Measurements from ENCODE around the gene PDCD1. TPM values are rescaled to one million over a fixed set of nuclear protein-coding genes. Genes with fewer than 3 reads are reported as not detected.

Gene PDCD1
- total and polyA plus RNA-seq, 10 of the 15 experiments (the other 5 are each of a cell fraction or from before 2014, with no cell fraction given), result 0.62 to 6.4 (median 2.9) TPM; not detected in 2

- ATAC-seq (no peak), DNase-seq (ENCODE audit: low read depth, low spot score) (no peak), FAIRE-seq (no peak)
- Histone ChIP-seq H3K79me2 (ENCODE audit: control insufficient read depth, insufficient read depth, low read length) (no peaks in the 10 kb centered on the region), H3K9me3 (replicated peaks; ENCODE audit: control insufficient read depth, insufficient read depth, low read length) (no peaks in the 10 kb centered on the region), H2AFZ (ENCODE audit: control insufficient read depth, low read depth, low read length) (no peak overlapping the region), H3K27ac (ENCODE audit: control insufficient read depth, insufficient read depth) (no peak overlapping the region), H3K4me3 (no peak overlapping the region), H3K36me3 (ENCODE audit: control insufficient read depth in 2 of 2, insufficient read depth in 2 of 2, low read length in 1 of 2) (no peaks in the 10 kb centered on the region), H3K9ac (ENCODE audit: control insufficient read depth, insufficient read depth, low read length) (no peak overlapping the region), H4K20me1 (ENCODE audit: control insufficient read depth, insufficient read depth) (no peaks in the 10 kb centered on the region), H3K4me1 (ENCODE audit: control insufficient read depth, insufficient read depth, low read length) (peaks cover 9% of the 10 kb centered on the region), H3K27me3 (replicated peaks in 1 of 2; ENCODE audit: control insufficient read depth in 2 of 2, insufficient read depth in 2 of 2, low read length in 1 of 2) (no peaks in the 10 kb centered on the region; a peak in 1 of 4 replicates), H3K4me2 (ENCODE audit: control insufficient read depth, insufficient read depth) (no peak overlapping the region)
- in situ Hi-C loops (cut with MboI) (no loop called here), intact Hi-C loops (cut with micrococcal nuclease; ENCODE audit: unreplicated experiment) (no loop called here)
- BruUV-seq (replicated peaks), result no TSS peak
- CTCF ChIA-PET, result interaction anchor here (2.1 kb wide), 1 partner anchor 19 kb away, joined by 6 read pairs; no protein-coding TSS in a partner anchor
- POLR2A ChIA-PET, result no interaction called here
- SMC1A ChIA-PET (ENCODE audit: uncharacterized antibody, unreplicated experiment), result no interaction called here
- 66% methylated on average over 16 of the region's 17 CpGs for WGBS (ENCODE audit: insufficient coverage, insufficient replicate concordance, low lambda C conversion rate, missing lambda C conversion rate)
- RAD21 ChIA-PET (ENCODE audit: unreplicated experiment), result no interaction called here
- TF ChIP-seq KDM1A (IDR thresholded peaks at IDR 0.05; ENCODE audit: borderline replicate concordance) (no peak), ZNF687 (IDR thresholded peaks at IDR 0.05) (no peak), MXI1 (IDR thresholded peaks at IDR 0.05; ENCODE audit: low read depth, low read length) (no peak), LARP7 (IDR thresholded peaks at IDR 0.05) (no peak), EED (IDR thresholded peaks at IDR 0.05; ENCODE audit: low read depth) (no peak), SMAD5 (IDR thresholded peaks at IDR 0.05; ENCODE audit: low read depth) (no peak), GATAD2B (conservative IDR thresholded peaks at IDR 0.05; ENCODE audit: low read depth) (no peak), CTCF (IDR thresholded peaks at IDR 0.05 in 2 of 3, conservative IDR thresholded peaks at IDR 0.05 in 1 of 3; ENCODE audit: control insufficient read depth in 2 of 3, extremely low read depth in 1 of 3, insufficient read depth in 1 of 3, low read depth in 3 of 3, low read length in 3 of 3) (no peak), POLR2AphosphoS2 (IDR thresholded peaks at IDR 0.05; ENCODE audit: low read depth, low read length) (no peak), EZH2 (IDR thresholded peaks at IDR 0.05; ENCODE audit: borderline replicate concordance, control insufficient read depth, low read depth, low read length) (no peak), SP1 (IDR thresholded peaks at IDR 0.05; ENCODE audit: low read depth, low read length) (no peak), BRCA1 (IDR thresholded peaks at IDR 0.05; ENCODE audit: low read depth, low read length) (no peak), SRF (IDR thresholded peaks at IDR 0.05; ENCODE audit: low read depth in 2 of 2, low read length in 2 of 2) (no peak), ZZZ3 (IDR thresholded peaks at IDR 0.05; ENCODE audit: control insufficient read depth, insufficient read length, low read depth) (no peak), RAD21 (IDR thresholded peaks at IDR 0.05; ENCODE audit: insufficient read depth, low read depth, low read length) (no peak), RAD51 (IDR thresholded peaks at IDR 0.05) (no peak)
These were observed 50.5 kb downstream of the PDCD1 start for GRCh38 chr2:241808051-241808720.
